NCI-H1694 treated with DMSO at 0.1 percent for 48 hours (cell line): Measurements from ENCODE around the gene C1QTNF9B.
"Not testable (repeated sequence)": the region's sequence is repeated elsewhere in the genome, so short reads cannot be mapped to it uniquely, and the experiment has no call there.

ENCODE experiments used
- DNase-seq: peaks from one replicate; lab custom pipeline; 2025; lab: John Stamatoyannopoulos, UW

The C1QTNF9B gene

GRCh38 chr13:23893791-23894190, 3.5 kb downstream of the C1QTNF9B start:
- not testable (repeated sequence) for DNase-seq

- peak; percentile 19 for DNase-seq
These were observed 7.4 kb downstream of the C1QTNF9B start for GRCh38 chr13:23889615-23890607.

- DNase-seq: peak; percentile 75
These were observed 8.4 kb downstream of the C1QTNF9B start, which contains the start of gene MIPEP for GRCh38 chr13:23888658-23889614. TSS of gene MIPEP (minus strand) at chr13:23889400. CDS start at chr13:23889320, 80 bp downstream.

GRCh38 chr13:23884361-23884760, 12.9 kb downstream of the C1QTNF9B start:
- not testable (repeated sequence) for DNase-seq

GRCh38 chr13:23883255-23883654, 14.0 kb downstream of the C1QTNF9B start:
- no peak for DNase-seq

GRCh38 chr13:23881402-23881800, 15.9 kb downstream of the C1QTNF9B start:
- DNase-seq: not testable (repeated sequence)

- DNase-seq: not testable (repeated sequence)
These were observed 16.6 kb downstream of the C1QTNF9B start for GRCh38 chr13:23880493-23881401.

- no peak for DNase-seq
These were observed 20.0 kb downstream of the C1QTNF9B start for GRCh38 chr13:23877286-23877685.

- DNase-seq: peak; percentile 13
These were observed 21.0 kb downstream of the C1QTNF9B start for GRCh38 chr13:23876265-23876664.

- peak; percentile 38 for DNase-seq
These were observed 25.6 kb downstream of the C1QTNF9B start for GRCh38 chr13:23871616-23872220.

GRCh38 chr13:23870356-23871140, 26.8 kb downstream of the C1QTNF9B start:
- no peak for DNase-seq

- no peak for DNase-seq
These were observed 28.8 kb downstream of the C1QTNF9B start for GRCh38 chr13:23868521-23868920.

GRCh38 chr13:23867027-23867491, 30.2 kb downstream of the C1QTNF9B start:
- no peak for DNase-seq

GRCh38 chr13:23866420-23867026, 30.8 kb downstream of the C1QTNF9B start:
- no peak for DNase-seq

- DNase-seq: no peak
These were observed 31.4 kb downstream of the C1QTNF9B start for GRCh38 chr13:23865906-23866305.

GRCh38 chr13:23865026-23865425, 32.3 kb downstream of the C1QTNF9B start:
- no peak for DNase-seq

GRCh38 chr13:23861310-23861709, 36.0 kb downstream of the C1QTNF9B start:
- DNase-seq: no peak

- no peak for DNase-seq
These were observed 37.4 kb downstream of the C1QTNF9B start for GRCh38 chr13:23859904-23860303.

- DNase-seq: no peak
These were observed 37.8 kb downstream of the C1QTNF9B start for GRCh38 chr13:23859455-23859854.
